Loucy (cell line): Measurements from ENCODE around the gene MRTO4.
"Not testable (repeated sequence)": the region's sequence is repeated elsewhere in the genome, so short reads cannot be mapped to it uniquely, and the experiment has no call there.

Experiments
- H2AFZ ChIP-seq: fragments of 200-600 bp; sonication (generic); 2 replicates; pipeline ENCODE4 v1.6.0; 2016; ENCODE audit warnings: antibody characterized with exemption, mild to moderate bottlenecking, low read length, moderate library complexity
- H3F3A ChIP-seq: fragments of 200-600 bp; 2 replicates; pipeline ENCODE4 v1.6.0; 2016; ENCODE audit warnings: antibody characterized with exemption, low read depth, mild to moderate bottlenecking
- H3K27me3 ChIP-seq: fragments of 200-600 bp; sonication (generic); 2 replicates; pipeline ENCODE4 v1.6.1; 2014; ENCODE audit warnings: low read length, mild to moderate bottlenecking; ENCODE audit not compliant: insufficient read depth, poor library complexity, severe bottlenecking
- H3K36me3 ChIP-seq: fragments of 200-600 bp; sonication (generic); 2 replicates; pipeline ENCODE4 v1.6.1; 2016; ENCODE audit warnings: low read length; ENCODE audit not compliant: insufficient read depth
- H3K4me1 ChIP-seq: fragments of 200-600 bp; sonication (generic); 2 replicates; pipeline ENCODE4 v1.5.1; 2014; ENCODE audit warnings: low read length, mild to moderate bottlenecking; ENCODE audit not compliant: insufficient read depth, poor library complexity, severe bottlenecking
- H3K4me2 ChIP-seq: fragments of 200-600 bp; sonication (generic); 2 replicates; pipeline ENCODE4 v1.6.0; 2014; ENCODE audit warnings: antibody characterized with exemption, low read length, low read depth, mild to moderate bottlenecking; ENCODE audit not compliant: poor library complexity, severe bottlenecking
- H3K4me3 ChIP-seq: fragments of 200-600 bp; sonication (generic); 2 replicates; pipeline ENCODE4 v1.5.1; 2014; ENCODE audit warnings: low read length, mild to moderate bottlenecking, mixed read lengths; ENCODE audit not compliant: poor library complexity, severe bottlenecking
- H3K79me2 ChIP-seq: fragments of 200-600 bp; sonication (generic); 2 replicates; pipeline ENCODE4 v1.6.1; 2014; ENCODE audit warnings: low read length; ENCODE audit not compliant: insufficient read depth
- H3K9ac ChIP-seq: fragments of 200-600 bp; sonication (generic); 2 replicates; pipeline ENCODE4 v1.6.0; 2014; ENCODE audit warnings: mild to moderate bottlenecking, low read depth, low read length, moderate library complexity; ENCODE audit not compliant: poor library complexity, severe bottlenecking
- H3K9me2 ChIP-seq: fragments of 200-600 bp; sonication (generic); replicated peaks from 2 replicates; pipeline ENCODE4 v1.6.1; 2016; ENCODE audit warnings: low read depth, low read length, mixed read lengths
- H3K9me3 ChIP-seq: fragments of 200-600 bp; sonication (generic); 2 replicates; pipeline ENCODE4 v1.6.1; 2014; ENCODE audit warnings: mild to moderate bottlenecking, antibody characterized with exemption, low read length, low read depth; ENCODE audit not compliant: insufficient read depth
- H4K20me1 ChIP-seq: fragments of 200-600 bp; sonication (generic); 2 replicates; pipeline ENCODE4 v1.6.0; 2014; ENCODE audit warnings: antibody characterized with exemption, low read length, mild to moderate bottlenecking; ENCODE audit not compliant: insufficient read depth, poor library complexity, severe bottlenecking
- CTCF ChIP-seq: fragments of 200-600 bp; sonication (generic); conservative IDR thresholded peaks from 2 replicates; pipeline ENCODE4 v1.5.1; 2014; ENCODE audit warnings: mild to moderate bottlenecking, antibody characterized with exemption, low read length
- EZH2phosphoT487 ChIP-seq: fragments of 200-600 bp; IDR thresholded peaks from 2 replicates; pipeline ENCODE4 v1.6.1; 2018; ENCODE audit warnings: antibody characterized with exemption, mild to moderate bottlenecking, moderate library complexity, borderline replicate concordance

Gene MRTO4

GRCh38 chr1:19268445-19268844 lies 16.8 kb downstream of the MRTO4 start:
- Histone ChIP-seq H4K20me1 (no peaks in the 10 kb centered on the region), H3K27me3 (no peaks in the 10 kb centered on the region), H3K4me3 (no peak overlapping the region), H2AFZ (no peak overlapping the region), H3K4me2 (no peak overlapping the region), H3K36me3 (no peaks in the 10 kb centered on the region), H3F3A (no peaks in the 10 kb centered on the region), H3K9me2 (no peaks in the 10 kb centered on the region), H3K9ac (no peak overlapping the region), H3K9me3 (no peaks in the 10 kb centered on the region), H3K79me2 (no peaks in the 10 kb centered on the region), H3K4me1 (no peaks in the 10 kb centered on the region)
- TF ChIP-seq EZH2phosphoT487 (no peak), CTCF (no peak)

GRCh38 chr1:19269427-19270342 lies 18.1 kb downstream of the MRTO4 start:
- H3K27me3 ChIP-seq, H3K4me2 ChIP-seq, H3K79me2 ChIP-seq, H3K9me2 ChIP-seq, H4K20me1 ChIP-seq, H2AFZ ChIP-seq, H3K9me3 ChIP-seq, H3K4me1 ChIP-seq, H3K36me3 ChIP-seq, H3F3A ChIP-seq, H3K4me3 ChIP-seq, H3K9ac ChIP-seq: not testable (repeated sequence)

- not testable (repeated sequence) for H3K9ac ChIP-seq, H3K9me2 ChIP-seq, H3K79me2 ChIP-seq, H3K4me2 ChIP-seq, H3K36me3 ChIP-seq, H2AFZ ChIP-seq, H3K4me3 ChIP-seq, H3K27me3 ChIP-seq, H4K20me1 ChIP-seq, H3F3A ChIP-seq, H3K4me1 ChIP-seq, H3K9me3 ChIP-seq
Measured at GRCh38 chr1:19270343-19270730, 18.7 kb downstream of the MRTO4 start.

- no peaks in the 10 kb centered on the region for H3K9me3 ChIP-seq
- TF ChIP-seq CTCF (no peak), EZH2phosphoT487 (no peak)
- no peaks in the 10 kb centered on the region for H4K20me1 ChIP-seq
- no peaks in the 10 kb centered on the region for H3K36me3 ChIP-seq
- no peaks in the 10 kb centered on the region for H3F3A ChIP-seq
- no peak overlapping the region for H3K4me3 ChIP-seq
- no peak overlapping the region for H3K4me2 ChIP-seq
- no peak overlapping the region for H3K9ac ChIP-seq
- no peaks in the 10 kb centered on the region for H3K9me2 ChIP-seq
- H3K79me2 ChIP-seq = no peaks in the 10 kb centered on the region
- H2AFZ ChIP-seq = no peak overlapping the region
- no peaks in the 10 kb centered on the region for H3K4me1 ChIP-seq
- no peaks in the 10 kb centered on the region for H3K27me3 ChIP-seq
Measured at GRCh38 chr1:19272064-19272463, 20.5 kb downstream of the MRTO4 start.
